NCI-H345 (cell line): ENCODE data around the gene SSB.
A peak's percentile ranks its signal among the peaks of the same experiment; 100 is the strongest.
"Not testable (repeated sequence)": the region's sequence is repeated elsewhere in the genome, so short reads cannot be mapped to it uniquely, and the experiment has no call there.

Experiments used
- DNase-seq: peaks from one replicate; lab custom pipeline; 2025; lab: John Stamatoyannopoulos, UW

The SSB gene

GRCh38 chr2:169798718-169799592 is at the start of gene SSB:
SSB (plus strand) TSS chr2:169798871; CDS start chr2:169800961, 2,090 bp downstream.
- peak; percentile 93 for DNase-seq

- no peak for DNase-seq
Measured at GRCh38 chr2:169752752-169753151, 45.9 kb upstream of the SSB start.

- no peak for DNase-seq
Measured at GRCh38 chr2:169755083-169755870, 43.4 kb upstream of the SSB start.

GRCh38 chr2:169756342-169756741 is 42.3 kb upstream of the SSB start:
- DNase-seq = no peak

- DNase-seq = no peak
Measured at GRCh38 chr2:169757356-169757755, 41.3 kb upstream of the SSB start.

- DNase-seq = no peak
Measured at GRCh38 chr2:169757778-169758177, 40.9 kb upstream of the SSB start.

GRCh38 chr2:169759987-169760386 is 38.7 kb upstream of the SSB start:
- no peak for DNase-seq

- DNase-seq = not testable (repeated sequence)
Measured at GRCh38 chr2:169760798-169761197, 37.9 kb upstream of the SSB start.

- DNase-seq = no peak
Measured at GRCh38 chr2:169761251-169761969, 37.3 kb upstream of the SSB start.

- DNase-seq = no peak
Measured at GRCh38 chr2:169761970-169762292, 36.7 kb upstream of the SSB start.

GRCh38 chr2:169765523-169765922 is 33.1 kb upstream of the SSB start:
- no peak for DNase-seq

- DNase-seq = peak; percentile 35
Measured at GRCh38 chr2:169767243-169767888, 31.3 kb upstream of the SSB start.

GRCh38 chr2:169768262-169768995 is 30.2 kb upstream of the SSB start:
- DNase-seq = no peak

GRCh38 chr2:169771021-169771420 is 27.6 kb upstream of the SSB start:
- no peak for DNase-seq

- DNase-seq = no peak
Measured at GRCh38 chr2:169771612-169772011, 27.1 kb upstream of the SSB start.

- DNase-seq = no peak
Measured at GRCh38 chr2:169772651-169773050, 26.0 kb upstream of the SSB start.

- no peak for DNase-seq
Measured at GRCh38 chr2:169775354-169775753, 23.3 kb upstream of the SSB start.

GRCh38 chr2:169775765-169776164 is 22.9 kb upstream of the SSB start:
- DNase-seq = no peak

GRCh38 chr2:169776252-169776761 is 22.4 kb upstream of the SSB start:
- DNase-seq = no peak

GRCh38 chr2:169778446-169778845 is 20.2 kb upstream of the SSB start:
- DNase-seq = no peak
